Measurements from ENCODE around the gene RPS15. TPM values are rescaled to one million over a fixed set of nuclear protein-coding genes. Genes with fewer than 3 reads are reported as not detected.

Gene RPS15
- total RNA-seq, 1 donor from 2014 or later: 1,175 TPM

DNA sequence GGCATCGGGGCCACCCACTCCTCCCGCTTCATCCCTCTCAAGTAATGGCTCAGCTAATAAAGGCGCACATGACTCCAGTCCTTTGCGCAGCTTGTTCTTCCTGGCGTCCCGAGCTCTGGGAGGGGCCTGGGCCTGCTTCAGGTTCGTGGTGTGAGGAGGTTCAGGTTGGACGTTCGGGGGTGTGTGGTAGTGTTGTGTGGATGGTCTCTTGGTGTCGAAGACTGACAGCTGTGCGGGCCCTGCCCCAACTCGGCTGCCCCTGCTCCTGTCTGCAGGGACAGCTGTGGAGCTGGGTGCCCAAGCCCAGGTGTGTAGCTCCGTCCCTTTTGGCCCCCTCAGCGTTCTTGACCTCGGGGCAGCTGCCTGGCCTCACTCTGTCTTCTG, 2.2 kb downstream of the RPS15 start:
- Mint-ChIP-seq H3K36me3 (ENCODE audit: low read depth, unreplicated experiment) (peaks cover 23% of the 10 kb centered on the region), H3K4me1 (ENCODE audit: unreplicated experiment) (peaks cover 7% of the 10 kb centered on the region), H3K9me3 (ENCODE audit: unreplicated experiment) (no peaks in the 10 kb centered on the region), H3K4me3 (ENCODE audit: unreplicated experiment) (peak overlapping the region; percentile 73), H3K27ac (ENCODE audit: unreplicated experiment) (peak overlapping the region; percentile 52), H3K27me3 (ENCODE audit: unreplicated experiment) (peaks cover 5% of the 10 kb centered on the region)
- TF ChIP-seq CTCF (IDR thresholded peaks at IDR 0.05; ENCODE audit: unreplicated experiment): no peak
- DNase-seq (ENCODE audit: low spot score): no peak

DNA sequence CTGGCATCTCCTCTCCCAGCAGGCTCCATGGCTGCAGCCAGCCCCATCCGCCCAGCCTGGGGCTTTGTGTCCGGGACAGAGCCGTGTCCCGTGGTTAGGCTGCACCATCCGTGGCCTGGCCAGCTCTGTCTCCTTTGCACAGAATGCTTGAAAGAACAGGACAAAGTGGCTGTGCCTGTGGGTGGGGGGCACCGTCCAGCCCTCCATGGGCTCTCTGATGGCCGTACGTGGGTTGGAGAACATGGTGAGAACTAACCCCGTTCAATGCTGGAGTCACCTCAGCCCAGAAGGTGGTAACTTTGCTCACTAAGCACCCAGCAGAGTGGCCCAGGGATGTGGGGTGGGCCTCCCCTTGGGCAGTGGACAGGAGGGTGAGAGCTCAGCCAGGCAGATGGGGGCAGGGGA, 2.8 kb downstream of the RPS15 start:
- H3K27ac Mint-ChIP-seq (ENCODE audit: unreplicated experiment): no peak overlapping the region
- DNase-seq (ENCODE audit: low spot score): no peak
- H3K4me1 Mint-ChIP-seq (ENCODE audit: unreplicated experiment): peaks cover 7% of the 10 kb centered on the region
- no peaks in the 10 kb centered on the region for H3K9me3 Mint-ChIP-seq (ENCODE audit: unreplicated experiment)
- H3K4me3 Mint-ChIP-seq (ENCODE audit: unreplicated experiment): peak overlapping the region; percentile 73
- peaks cover 21% of the 10 kb centered on the region for H3K36me3 Mint-ChIP-seq (ENCODE audit: low read depth, unreplicated experiment)
- peaks cover 5% of the 10 kb centered on the region for H3K27me3 Mint-ChIP-seq (ENCODE audit: unreplicated experiment)
- no peak for TF ChIP-seq CTCF (IDR thresholded peaks at IDR 0.05; ENCODE audit: unreplicated experiment)

GRCh38 chr19:1441677-1442438, 3.7 kb downstream of the RPS15 start:
- Mint-ChIP-seq H3K4me3 (ENCODE audit: unreplicated experiment) (peak overlapping the region; percentile 59), H3K9me3 (ENCODE audit: unreplicated experiment) (no peaks in the 10 kb centered on the region), H3K27me3 (ENCODE audit: unreplicated experiment) (peaks cover 5% of the 10 kb centered on the region), H3K27ac (ENCODE audit: unreplicated experiment) (peak overlapping the region; percentile 53), H3K4me1 (ENCODE audit: unreplicated experiment) (peaks cover 7% of the 10 kb centered on the region), H3K36me3 (ENCODE audit: low read depth, unreplicated experiment) (peaks cover 21% of the 10 kb centered on the region)
- DNase-seq (ENCODE audit: low spot score): no peak
- no peak for TF ChIP-seq CTCF (IDR thresholded peaks at IDR 0.05; ENCODE audit: unreplicated experiment)

DNA sequence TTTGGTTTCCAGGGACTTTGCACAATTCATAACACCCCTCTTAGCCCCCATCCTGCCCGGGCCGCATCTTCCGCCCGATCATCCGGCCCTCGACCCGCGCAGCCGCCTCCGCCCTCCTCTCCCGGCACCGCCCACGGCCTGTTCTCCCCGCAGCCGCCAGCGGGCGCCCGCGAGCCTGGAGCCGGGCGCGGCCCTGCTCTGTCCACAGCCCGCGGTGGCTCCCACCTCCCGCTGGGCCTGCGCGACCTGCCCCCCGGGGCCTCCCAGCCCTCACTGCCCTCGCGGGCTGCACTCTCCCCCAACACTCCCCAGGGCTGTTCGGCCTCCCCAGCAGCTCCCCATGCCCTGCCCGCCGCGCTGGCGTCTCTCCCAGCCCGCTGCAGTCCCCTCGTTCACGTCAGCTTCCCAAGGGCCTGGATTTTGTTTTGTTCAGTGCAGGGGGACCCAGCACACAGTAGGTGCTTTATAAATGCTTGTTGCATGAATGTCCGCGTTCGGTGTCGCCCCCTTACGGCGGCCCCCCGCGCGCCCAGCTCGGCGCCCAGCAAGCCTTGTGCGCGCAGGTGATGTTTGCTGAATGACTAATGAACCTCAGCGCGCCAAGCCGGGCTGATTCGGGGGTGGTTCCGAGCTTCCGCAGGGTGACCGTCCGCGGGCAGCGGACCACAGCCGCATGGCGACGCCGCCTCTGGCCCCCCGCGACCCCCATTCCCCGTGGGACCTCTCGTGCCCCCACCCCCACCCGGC, 7.2 kb downstream of the RPS15 start:
- Mint-ChIP-seq H3K36me3 (ENCODE audit: low read depth, unreplicated experiment) (peaks cover 21% of the 10 kb centered on the region), H3K27me3 (ENCODE audit: unreplicated experiment) (peaks cover 19% of the 10 kb centered on the region), H3K4me1 (ENCODE audit: unreplicated experiment) (peaks cover 7% of the 10 kb centered on the region), H3K27ac (ENCODE audit: unreplicated experiment) (no peak overlapping the region), H3K4me3 (ENCODE audit: unreplicated experiment) (peak overlapping the region; percentile 21), H3K9me3 (ENCODE audit: unreplicated experiment) (no peaks in the 10 kb centered on the region)
- peak; percentile 92 for DNase-seq (ENCODE audit: low spot score)
- TF ChIP-seq CTCF (IDR thresholded peaks at IDR 0.05; ENCODE audit: unreplicated experiment): peak; percentile 81
